Ascending aorta (tissue), 2 donors: ENCODE data around the gene SLC26A11. TPM values are rescaled to one million over a fixed set of nuclear protein-coding genes. Genes with fewer than 3 reads are reported as not detected.
"Not testable (repeated sequence)": the region's sequence is repeated elsewhere in the genome, so short reads cannot be mapped to it uniquely, and the experiment has no call there.

Experiments
- DNase-seq, 2 donors: peaks; one replicate each; pipeline ENCODE4 v3.0.0-alpha.2; 2019; ENCODE audit warnings: low spot score in 2 of 2
- H3K27ac ChIP-seq, 2 donors: fragments of 200-600 bp; sonication (generic); one replicate each; pipeline ENCODE4 v1.5.1; 2016 to 2017; ENCODE audit warnings: mild to moderate bottlenecking in 1 of 2
- H3K27me3 ChIP-seq: fragments of 200-600 bp; sonication (generic); one replicate; pipeline ENCODE4 v1.5.1; 2017
- H3K36me3 ChIP-seq, 2 donors: fragments of 200-600 bp; sonication (generic); one replicate each; pipeline ENCODE4 v1.5.1; 2016
- H3K4me1 ChIP-seq, 2 donors: fragments of 200-600 bp; sonication (generic); one replicate each; pipeline ENCODE4 v1.5.1; 2016 to 2017; ENCODE audit warnings: mild to moderate bottlenecking in 1 of 2
- H3K4me3 ChIP-seq, 2 donors: fragments of 200-600 bp; sonication (generic); one replicate each; pipeline ENCODE4 v1.5.1; 2016 to 2017; ENCODE audit warnings: mild to moderate bottlenecking in 1 of 2
- H3K9me3 ChIP-seq, 2 donors: fragments of 200-600 bp; sonication (generic); one replicate each; pipeline ENCODE4 v1.5.1; 2016
- intact Hi-C: fragments of 100-400 bp; cut with DNase I; formaldehyde crosslinking; loops from one replicate; pipeline ENCODE4 v1.15.1; 2023
- total RNA-seq: library from RNA; depleted of rRNA; stranded (reverse); fragments of >200 nt; gene quantifications from one replicate; pipeline ENCODE4 v1.1.0, GENCODE V29; 2016
- TF ChIP-seq, protein P1 (sequence below), 3 experiments: fragments of 200-600 bp in 2 of 3; fragments of 450-650 bp in 1 of 3; sonication (generic) in 2 of 3; IDR thresholded peaks; one replicate each; pipeline ENCODE4 v1.5.1; 2016 to 2019; ENCODE audit warnings: antibody characterized with exemption in 3 of 3, mild to moderate bottlenecking in 1 of 3, moderate library complexity in 1 of 3

SLC26A11 gene
- total RNA-seq, 1 donor from 2014 or later, result 25.8 TPM

DNA sequence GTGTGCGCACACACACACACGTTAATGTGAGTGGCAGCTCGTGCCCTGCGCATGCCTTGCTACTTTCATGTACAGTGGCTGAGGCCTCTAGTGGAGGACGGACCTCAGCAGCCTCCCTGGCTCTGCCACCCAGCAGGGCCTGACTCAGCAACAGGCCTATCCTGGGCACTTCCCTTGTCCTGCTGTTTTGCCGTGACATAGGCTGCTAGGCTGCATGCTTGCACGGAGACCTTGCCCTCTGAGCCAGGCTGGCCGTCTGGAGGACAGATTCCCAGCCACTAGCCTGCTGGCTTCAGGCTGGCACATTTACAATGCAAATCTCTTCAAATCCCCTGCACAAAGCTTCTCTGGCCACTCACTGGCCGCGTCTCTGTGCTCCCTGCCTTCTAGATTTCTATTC lies 49.9 kb downstream of the SLC26A11 start:
- intact Hi-C loops, result no loop called here
- Histone ChIP-seq H3K27me3 (no peaks in the 10 kb centered on the region), H3K9me3 (no peaks in the 10 kb centered on the region), H3K4me3 (no peak overlapping the region), H3K4me1 (no peaks in the 10 kb centered on the region), H3K36me3 (peaks cover 14 to 40% of the 10 kb centered on the region in 2 donors), H3K27ac (no peak overlapping the region)
- TF ChIP-seq, protein P1, sequence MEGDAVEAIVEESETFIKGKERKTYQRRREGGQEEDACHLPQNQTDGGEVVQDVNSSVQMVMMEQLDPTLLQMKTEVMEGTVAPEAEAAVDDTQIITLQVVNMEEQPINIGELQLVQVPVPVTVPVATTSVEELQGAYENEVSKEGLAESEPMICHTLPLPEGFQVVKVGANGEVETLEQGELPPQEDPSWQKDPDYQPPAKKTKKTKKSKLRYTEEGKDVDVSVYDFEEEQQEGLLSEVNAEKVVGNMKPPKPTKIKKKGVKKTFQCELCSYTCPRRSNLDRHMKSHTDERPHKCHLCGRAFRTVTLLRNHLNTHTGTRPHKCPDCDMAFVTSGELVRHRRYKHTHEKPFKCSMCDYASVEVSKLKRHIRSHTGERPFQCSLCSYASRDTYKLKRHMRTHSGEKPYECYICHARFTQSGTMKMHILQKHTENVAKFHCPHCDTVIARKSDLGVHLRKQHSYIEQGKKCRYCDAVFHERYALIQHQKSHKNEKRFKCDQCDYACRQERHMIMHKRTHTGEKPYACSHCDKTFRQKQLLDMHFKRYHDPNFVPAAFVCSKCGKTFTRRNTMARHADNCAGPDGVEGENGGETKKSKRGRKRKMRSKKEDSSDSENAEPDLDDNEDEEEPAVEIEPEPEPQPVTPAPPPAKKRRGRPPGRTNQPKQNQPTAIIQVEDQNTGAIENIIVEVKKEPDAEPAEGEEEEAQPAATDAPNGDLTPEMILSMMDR (IDR thresholded peaks at IDR 0.05), result no peak
- DNase-seq, result no peak

DNA sequence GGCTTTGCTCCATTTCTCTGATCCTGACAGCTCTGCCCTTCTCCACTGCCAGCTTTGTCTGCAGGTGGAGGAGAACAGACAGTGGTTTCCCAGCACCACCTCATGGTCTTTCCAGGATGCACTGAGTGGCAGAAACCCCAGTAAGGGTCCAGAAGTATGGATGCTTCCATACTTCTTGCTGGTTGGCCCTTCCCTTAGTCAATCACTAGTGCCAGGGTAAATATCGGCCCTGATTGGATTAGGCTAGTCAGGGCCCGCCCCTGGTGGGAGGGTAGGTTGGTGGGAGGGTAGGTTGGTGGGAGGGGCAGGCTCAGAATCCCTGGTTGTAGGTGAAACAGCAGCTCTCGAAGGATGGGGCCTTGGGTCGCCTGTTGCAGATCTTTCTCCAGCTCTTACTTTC lies 50.6 kb downstream of the SLC26A11 start:
- H3K4me3 ChIP-seq, result no peak overlapping the region
- H3K36me3 ChIP-seq, result peaks cover 10 to 34% of the 10 kb centered on the region in 2 donors
- TF ChIP-seq, protein P1 (IDR thresholded peaks at IDR 0.05), result no peak
- H3K9me3 ChIP-seq, result no peaks in the 10 kb centered on the region
- no peak overlapping the region for H3K27ac ChIP-seq
- H3K4me1 ChIP-seq, result no peaks in the 10 kb centered on the region
- no peak for DNase-seq
- no peaks in the 10 kb centered on the region for H3K27me3 ChIP-seq
- intact Hi-C loops, result no loop called here

DNA sequence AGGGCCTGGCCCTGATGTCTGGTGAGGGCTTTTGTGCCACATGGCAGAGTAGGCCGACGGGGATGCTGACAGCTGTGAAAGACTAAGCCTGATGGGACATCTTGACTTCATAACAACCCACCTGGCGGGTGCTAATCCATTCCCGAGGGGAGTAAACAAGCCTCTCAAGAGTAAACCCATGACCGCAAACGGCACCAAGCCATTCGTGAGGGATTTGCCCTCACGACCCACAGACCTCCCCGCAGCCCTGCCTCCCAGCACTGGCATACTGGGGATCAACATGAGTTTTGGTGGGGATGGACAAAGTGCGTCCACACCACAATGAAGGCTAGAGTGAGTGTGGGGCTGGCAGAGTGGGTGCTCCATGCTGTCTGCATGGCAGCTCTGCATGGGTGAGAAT lies 52.1 kb downstream of the SLC26A11 start:
- TF ChIP-seq, protein P1 (IDR thresholded peaks at IDR 0.05), result no peak
- no peak overlapping the region for H3K27ac ChIP-seq
- no peaks in the 10 kb centered on the region for H3K9me3 ChIP-seq
- no peaks in the 10 kb centered on the region for H3K27me3 ChIP-seq
- peaks cover 15 to 33% of the 10 kb centered on the region in 2 donors for H3K36me3 ChIP-seq
- no peak for DNase-seq
- H3K4me1 ChIP-seq, result no peaks in the 10 kb centered on the region
- intact Hi-C loops, result no loop called here
- H3K4me3 ChIP-seq, result no peak overlapping the region

DNA sequence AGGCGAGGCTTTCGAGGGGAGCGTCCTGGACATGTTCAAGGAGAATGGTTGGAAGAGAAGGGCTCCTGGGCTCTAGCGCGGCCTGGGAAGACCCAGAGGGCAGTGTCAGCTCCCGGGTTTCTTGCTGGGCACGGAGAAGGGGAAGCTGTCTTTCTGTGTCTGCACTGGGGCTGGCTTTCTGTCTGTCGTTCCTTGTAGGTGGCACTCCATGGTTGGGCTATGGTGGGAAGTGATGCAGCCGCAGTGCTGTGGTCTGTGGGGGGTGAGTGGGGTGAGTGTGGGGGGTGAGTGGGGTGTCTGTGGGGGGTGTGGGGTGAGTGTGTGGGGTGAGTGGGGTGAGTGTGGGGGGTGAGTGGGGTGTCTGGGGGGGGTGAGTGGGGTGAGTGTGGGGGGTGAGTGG lies 54.1 kb downstream of the SLC26A11 start:
- H3K4me1 ChIP-seq, result peaks cover 3 to 16% of the 10 kb centered on the region in 2 donors
- peaks cover 15 to 21% of the 10 kb centered on the region in 2 donors for H3K36me3 ChIP-seq
- DNase-seq, result no peak
- TF ChIP-seq, protein P1 (IDR thresholded peaks at IDR 0.05), result no peak
- H3K27me3 ChIP-seq, result no peaks in the 10 kb centered on the region
- H3K4me3 ChIP-seq, result no peak overlapping the region
- no peak overlapping the region for H3K27ac ChIP-seq
- intact Hi-C loops, result no loop called here
- H3K9me3 ChIP-seq, result no peaks in the 10 kb centered on the region

DNA sequence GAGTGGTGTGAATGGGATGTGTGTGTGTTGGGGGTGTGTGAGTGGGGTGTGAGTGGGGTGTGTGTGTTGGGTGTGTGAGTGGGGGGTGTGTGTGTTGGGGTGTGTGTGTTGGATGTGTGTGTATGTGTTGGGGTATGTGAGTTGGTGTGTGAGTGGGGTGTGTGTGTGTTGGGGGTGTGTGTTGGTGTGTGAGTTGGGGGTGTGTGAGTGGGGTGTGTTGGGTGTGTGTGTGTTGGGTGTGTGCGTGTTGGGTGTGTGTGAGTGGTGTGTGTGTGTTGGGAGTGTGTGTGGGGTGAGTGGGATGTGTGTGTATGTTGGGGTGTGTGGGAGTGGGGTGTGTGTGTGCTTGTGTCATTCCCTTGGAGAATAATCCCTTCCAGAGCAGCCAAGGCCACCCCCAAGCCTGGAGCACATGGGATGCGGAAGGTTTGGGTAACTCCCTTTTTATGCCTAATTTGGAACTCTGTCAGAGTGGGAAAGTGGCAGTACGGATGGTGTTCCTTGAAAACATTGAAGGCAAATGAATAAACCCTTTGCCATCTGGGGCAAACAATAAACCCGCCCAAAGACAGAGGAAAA lies 54.7 kb downstream of the SLC26A11 start:
- Histone ChIP-seq H3K4me3 (no peak overlapping the region), H3K27ac (no peak overlapping the region), H3K36me3 (peaks cover 15% of the 10 kb centered on the region in 2 donors), H3K27me3 (no peaks in the 10 kb centered on the region), H3K9me3 (no peaks in the 10 kb centered on the region), H3K4me1 (peaks cover 3 to 23% of the 10 kb centered on the region in 2 donors)
- TF ChIP-seq, protein P1 (IDR thresholded peaks at IDR 0.05), result no peak
- DNase-seq, result no peak
- intact Hi-C loops, result no loop called here

DNA sequence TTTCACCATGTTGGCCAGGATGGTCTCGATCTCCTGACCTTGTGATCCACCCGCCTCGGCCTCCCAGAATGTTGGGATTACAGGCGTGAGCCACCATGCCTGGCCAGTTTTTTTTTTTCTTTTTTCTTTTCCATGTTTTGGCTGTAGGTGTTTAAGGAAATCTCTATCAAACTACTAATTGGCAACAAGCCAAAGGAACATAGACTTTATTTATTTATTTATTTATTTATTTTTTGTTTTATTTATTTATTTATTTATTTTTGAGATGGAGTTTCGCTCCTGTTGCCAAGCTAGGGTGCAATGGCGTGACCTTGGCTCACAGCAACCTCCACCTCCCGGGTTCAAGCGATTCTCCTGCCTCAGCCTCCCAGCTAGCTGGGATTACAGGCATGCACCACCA lies 55.6 kb downstream of the SLC26A11 start:
- H3K4me3 ChIP-seq, H3K27me3 ChIP-seq, H3K9me3 ChIP-seq, H3K27ac ChIP-seq, intact Hi-C loops, DNase-seq: not testable (repeated sequence)
- Histone ChIP-seq H3K4me1 (peaks cover 3 to 24% of the 10 kb centered on the region in 2 donors), H3K36me3 (peaks cover 14 to 15% of the 10 kb centered on the region in 2 donors)
